PC-9 (cell line): ENCODE data around the gene SENP3. TPM values are rescaled to one million over a fixed set of nuclear protein-coding genes. Genes with fewer than 3 reads are reported as not detected.

Experiments used
- BruUV-seq: library from RNA; stranded (reverse); fragments of 400-500 nt; replicated peaks from 2 replicates; lab custom pipeline; 2021; lab: Mats Ljungman, UMichigan
- CTCF ChIA-PET: fragments of 300-600 bp; sonication (Branson Sonifier 250); formaldehyde crosslinking; loops from one replicate; lab custom pipeline; 2022; ENCODE audit warnings: antibody characterized with exemption; lab: Charles Lee
- POLR2A ChIA-PET: fragments of 300-600 bp; sonication (Branson Sonifier 250); formaldehyde crosslinking; loops from one replicate; lab custom pipeline; 2022; ENCODE audit warnings: antibody characterized with exemption; ENCODE audit not compliant: unreplicated experiment; lab: Charles Lee
- DNase-seq, 2 experiments: peaks; one replicate each; pipeline versions ENCODE4 v3.0.0 to v3.0.0-alpha.2; 2015 to 2022; ENCODE audit warnings: mixed read lengths in 1 of 2
- H2AFZ ChIP-seq: fragments of 200-600 bp; sonication (generic); 2 replicates; pipeline ENCODE4 v1.8.1; 2017; ENCODE audit warnings: antibody characterized with exemption
- H3F3A ChIP-seq: fragments of 200-600 bp; sonication (generic); 2 replicates; pipeline ENCODE4 v1.8.1; 2017; ENCODE audit warnings: antibody characterized with exemption, mild to moderate bottlenecking, low read depth; ENCODE audit not compliant: insufficient read depth
- H3K27ac ChIP-seq: fragments of 200-600 bp; sonication (generic); 2 replicates; pipeline ENCODE4 v1.6.1; 2016; ENCODE audit warnings: mixed run types
- H3K27me3 ChIP-seq: fragments of 200-600 bp; sonication (generic); 2 replicates; pipeline ENCODE4 v1.6.1; 2016; ENCODE audit warnings: low read depth, mixed run types; ENCODE audit not compliant: insufficient read depth
- H3K36me3 ChIP-seq: fragments of 200-600 bp; sonication (generic); 2 replicates; pipeline ENCODE4 v1.6.1; 2016; ENCODE audit warnings: low read depth, mixed run types
- H3K4me1 ChIP-seq: fragments of 200-600 bp; sonication (generic); replicated peaks from 2 replicates; pipeline ENCODE4 v1.6.1; 2016; ENCODE audit warnings: mixed run types; ENCODE audit not compliant: insufficient read depth
- H3K4me2 ChIP-seq: fragments of 200-600 bp; sonication (generic); 2 replicates; pipeline ENCODE4 v1.6.1; 2017; ENCODE audit warnings: mixed run types
- H3K4me3 ChIP-seq: fragments of 200-600 bp; sonication (generic); 2 replicates; pipeline ENCODE4 v1.6.1; 2016; ENCODE audit warnings: mixed run types
- H3K79me2 ChIP-seq: fragments of 200-600 bp; sonication (generic); 2 replicates; pipeline ENCODE4 v1.6.1; 2017; ENCODE audit warnings: low read depth, mixed run types
- H3K9me2 ChIP-seq: fragments of 200-600 bp; sonication (generic); 2 replicates; pipeline ENCODE4 v1.8.1; 2017; ENCODE audit warnings: mild to moderate bottlenecking; ENCODE audit not compliant: insufficient read depth
- H3K9me3 ChIP-seq: fragments of 200-600 bp; sonication (generic); 2 replicates; pipeline ENCODE4 v1.8.1; 2016; ENCODE audit warnings: low read depth; ENCODE audit not compliant: insufficient read depth
- H4K20me1 ChIP-seq: fragments of 200-600 bp; sonication (generic); 2 replicates; pipeline ENCODE4 v1.8.1; 2017; ENCODE audit not compliant: insufficient read depth
- EZH2 ChIP-seq: fragments of 200-600 bp; sonication (generic); IDR thresholded peaks from 2 replicates; pipeline ENCODE4 v1.8.0; 2017; ENCODE audit warnings: antibody characterized with exemption, low read depth
- intact Hi-C: fragments of 100-400 bp; cut with micrococcal nuclease; formaldehyde crosslinking; loops from one replicate; pipeline ENCODE4 v1.10.0; 2022; ENCODE audit not compliant: unreplicated experiment
- total RNA-seq: library from RNA; stranded (reverse); gene quantifications from 2 replicates; pipeline ENCODE4 v1.2.3, GENCODE V29; 2021
- TF ChIP-seq, protein P1 (sequence below): fragments of 200-600 bp; sonication (generic); conservative IDR thresholded peaks from 2 replicates; pipeline ENCODE4 v1.6.1; 2017; ENCODE audit warnings: mixed run types, antibody characterized with exemption, mild to moderate bottlenecking, moderate library complexity

The SENP3 gene
- total RNA-seq, 1 experiment from 2014 or later, result 72.4 TPM

DNA sequence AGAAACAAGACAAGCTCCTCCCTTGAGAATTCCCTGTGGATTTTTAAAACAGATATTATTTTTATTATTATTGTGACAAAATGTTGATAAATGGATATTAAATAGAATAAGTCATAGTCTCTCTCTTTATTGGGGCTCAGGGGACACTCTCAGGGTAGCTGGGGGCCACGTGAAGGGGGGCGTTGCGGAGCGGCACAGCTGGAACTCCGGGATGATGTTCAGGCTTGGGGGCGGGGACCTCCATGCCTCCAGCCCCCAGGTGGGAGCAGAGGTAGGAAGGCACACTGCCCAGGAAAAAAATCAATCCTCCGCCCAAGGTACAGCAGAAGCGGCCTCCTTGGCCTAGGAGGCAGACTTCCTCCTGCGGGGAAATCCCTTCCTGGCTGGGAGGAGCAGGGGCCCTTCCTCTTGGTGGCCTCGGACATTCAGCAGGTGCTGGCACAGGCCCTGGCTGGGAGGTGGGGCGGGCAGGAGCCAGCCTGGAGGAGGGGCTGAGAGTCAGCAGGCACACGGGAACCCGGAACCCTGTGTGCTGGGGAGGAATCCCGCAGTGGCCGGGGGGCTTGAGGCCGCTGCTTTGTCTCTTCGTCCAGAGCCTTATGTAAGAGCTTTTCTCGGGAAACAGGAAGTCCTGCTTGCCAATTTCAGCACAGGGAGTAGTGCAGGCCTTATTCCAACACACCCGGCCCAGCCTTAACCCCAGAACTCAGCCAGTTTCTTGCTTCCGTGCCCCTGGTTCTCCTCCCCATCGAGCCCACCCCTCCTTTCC lies 3.8 kb upstream of the SENP3 start:
- intact Hi-C loops, result loop anchor here (1.0 to 2.0 kb wide), 4 partner anchors 73 to 207 kb away; partner anchors contain the start of genes PLSCR3, POLR2A and TMEM256
- CTCF ChIA-PET, result interaction anchor here (0.6 to 1.4 kb wide), 3 partner anchors 44 to 232 kb away, joined by 3 to 7 read pairs (median 3); no protein-coding TSS in a partner anchor
- peaks cover 9% of the 10 kb centered on the region for H3K79me2 ChIP-seq
- H3K36me3 ChIP-seq, result no peaks in the 10 kb centered on the region
- peak overlapping the region; percentile 87 for H3K4me2 ChIP-seq
- no TSS peak for BruUV-seq
- peak overlapping the region; percentile 50 for H3K4me3 ChIP-seq
- no peaks in the 10 kb centered on the region for H3K9me3 ChIP-seq
- no peaks in the 10 kb centered on the region for H3K9me2 ChIP-seq
- peak overlapping the region; percentile 78 for H3K27ac ChIP-seq
- peak; percentile 78 to 97 for DNase-seq
- H3K4me1 ChIP-seq, result peaks cover 9% of the 10 kb centered on the region
- TF ChIP-seq, protein P1, sequence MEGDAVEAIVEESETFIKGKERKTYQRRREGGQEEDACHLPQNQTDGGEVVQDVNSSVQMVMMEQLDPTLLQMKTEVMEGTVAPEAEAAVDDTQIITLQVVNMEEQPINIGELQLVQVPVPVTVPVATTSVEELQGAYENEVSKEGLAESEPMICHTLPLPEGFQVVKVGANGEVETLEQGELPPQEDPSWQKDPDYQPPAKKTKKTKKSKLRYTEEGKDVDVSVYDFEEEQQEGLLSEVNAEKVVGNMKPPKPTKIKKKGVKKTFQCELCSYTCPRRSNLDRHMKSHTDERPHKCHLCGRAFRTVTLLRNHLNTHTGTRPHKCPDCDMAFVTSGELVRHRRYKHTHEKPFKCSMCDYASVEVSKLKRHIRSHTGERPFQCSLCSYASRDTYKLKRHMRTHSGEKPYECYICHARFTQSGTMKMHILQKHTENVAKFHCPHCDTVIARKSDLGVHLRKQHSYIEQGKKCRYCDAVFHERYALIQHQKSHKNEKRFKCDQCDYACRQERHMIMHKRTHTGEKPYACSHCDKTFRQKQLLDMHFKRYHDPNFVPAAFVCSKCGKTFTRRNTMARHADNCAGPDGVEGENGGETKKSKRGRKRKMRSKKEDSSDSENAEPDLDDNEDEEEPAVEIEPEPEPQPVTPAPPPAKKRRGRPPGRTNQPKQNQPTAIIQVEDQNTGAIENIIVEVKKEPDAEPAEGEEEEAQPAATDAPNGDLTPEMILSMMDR, result no peak
- no peak for TF ChIP-seq EZH2
- no peaks in the 10 kb centered on the region for H3K27me3 ChIP-seq
- POLR2A ChIA-PET, result interaction anchor here (0.7 to 1.5 kb wide), 2 partner anchors 58 to 123 kb away, joined by 4 to 11 read pairs; no protein-coding TSS in a partner anchor
- no peaks in the 10 kb centered on the region for H4K20me1 ChIP-seq
- no peaks in the 10 kb centered on the region for H3F3A ChIP-seq
- peak overlapping the region; percentile 74; the same call in 1 of the 2 replicates for H2AFZ ChIP-seq

GRCh38 chr17:7558544-7559319 lies 3.0 kb upstream of the SENP3 start, which contains the start of gene TNFSF13:
Gene TNFSF13 (plus strand): TSS chr17:7558750. CDS start chr17:7559040, 290 bp downstream.
- no peaks in the 10 kb centered on the region for H3K9me3 ChIP-seq
- H3K4me2 ChIP-seq, result peak within 1 kb of the TSS; percentile 87
- peak within 1 kb of the TSS; percentile 50 for H3K4me3 ChIP-seq
- intact Hi-C loops, result loop anchor here (1.0 to 2.0 kb wide), 4 partner anchors 74 to 207 kb away; partner anchors contain the start of genes PLSCR3, POLR2A and TMEM256
- H3K27me3 ChIP-seq, result no peaks in the 10 kb centered on the region
- TF ChIP-seq EZH2, result no peak
- TF ChIP-seq, protein P1, result no peak
- H3K4me1 ChIP-seq, result peaks cover 9% of the 10 kb centered on the region
- peak in 1 of 2 experiments; percentile 48 for DNase-seq
- H3K36me3 ChIP-seq, result no peaks in the 10 kb centered on the region
- no peaks in the 10 kb centered on the region for H4K20me1 ChIP-seq
- no peaks in the 10 kb centered on the region for H3K9me2 ChIP-seq
- H3F3A ChIP-seq, result no peaks in the 10 kb centered on the region
- ChIA-PET POLR2A (interaction anchor here (0.7 to 1.5 kb wide), 2 partner anchors 124 to 158 kb away, joined by 3 to 11 read pairs; no protein-coding TSS in a partner anchor), CTCF (interaction anchor here (0.6 kb wide), 2 partner anchors 79 to 92 kb away, joined by 3 to 10 read pairs; partner anchors contain the start of gene ZBTB4)
- H3K79me2 ChIP-seq, result peaks cover 17% of the 10 kb centered on the region
- peak within 1 kb of the TSS; percentile 74; the same call in 1 of the 2 replicates for H2AFZ ChIP-seq
- H3K27ac ChIP-seq, result peak within 1 kb of the TSS; percentile 78
- TSS peak; percentile 32 for BruUV-seq
